A549 (cell line): ENCODE data around the gene LSS.

ENCODE experiments used
- BCL3 ChIP-seq: fragments of >200 bp; sonication (Bioruptor Twin); formaldehyde crosslinking; IDR thresholded peaks from 3 replicates; pipeline ENCODE4 v1.6.1; 2016
- BHLHE40 ChIP-seq: IDR thresholded peaks from 2 replicates; pipeline ENCODE4 v1.6.1; 2012; ENCODE audit warnings: low read depth, low read length, inconsistent platforms
- CTCF ChIP-seq: fragments of >200 bp; sonication (Bioruptor Twin); formaldehyde crosslinking; IDR thresholded peaks from 3 replicates; pipeline ENCODE4 v1.5.1; 2016
- EP300 ChIP-seq, 2 experiments: fragments of >200 bp; sonication (Bioruptor Twin); formaldehyde crosslinking; IDR thresholded peaks; 2 replicates in 1 of 2; 3 replicates in 1 of 2; pipeline ENCODE4 v1.6.1; 2016 to 2017
- KDM5A ChIP-seq: fragments of 200-600 bp; sonication (generic); IDR thresholded peaks from 2 replicates; pipeline ENCODE4 v1.6.1; 2016; ENCODE audit warnings: antibody characterized with exemption, mild to moderate bottlenecking
- MAFK ChIP-seq: fragments of 450-650 bp; IDR thresholded peaks from 2 replicates; pipeline ENCODE4 v1.6.1; 2014; ENCODE audit not compliant: partially characterized antibody
- MAX ChIP-seq: IDR thresholded peaks from 2 replicates; pipeline ENCODE4 v1.6.1; 2012
- PBX3 ChIP-seq: IDR thresholded peaks from 2 replicates; pipeline ENCODE4 v1.6.1; 2012
- PHF8 ChIP-seq: fragments of 200-600 bp; sonication (generic); IDR thresholded peaks from 2 replicates; pipeline ENCODE4 v1.6.1; 2016; ENCODE audit warnings: low read depth, mild to moderate bottlenecking, antibody characterized with exemption, moderate library complexity, borderline replicate concordance
- POLR2A ChIP-seq: IDR thresholded peaks from 2 replicates; pipeline ENCODE4 v1.6.1; 2012; ENCODE audit warnings: mild to moderate bottlenecking, low read length
- RFX5 ChIP-seq: fragments of 450-650 bp; IDR thresholded peaks from 2 replicates; pipeline ENCODE4 v1.7.1; 2014; ENCODE audit warnings: antibody characterized with exemption, mild to moderate bottlenecking, moderate library complexity

GRCh38 chr21:46248827-46249226 lies 20.3 kb upstream of the LSS start:
- TF ChIP-seq POLR2A (no peak), BHLHE40 (no peak), EP300 (IDR thresholded peaks at IDR 0.05) (no peak), CTCF (no peak), PHF8 (no peak), MAFK (no peak), PBX3 (no peak), RFX5 (no peak), BCL3 (no peak), MAX (no peak), KDM5A (no peak)
